Activated CD8-positive, alpha-beta T cell treated with anti-CD3 and anti-CD28 coated beads for 36 hours (primary cell): ENCODE data around the gene THOC6. TPM values are rescaled to one million over a fixed set of nuclear protein-coding genes. Genes with fewer than 3 reads are reported as not detected.
A peak's percentile ranks its signal among the peaks of the same experiment; 100 is the strongest.

Experiments
- ATAC-seq: fragments of 200-7000 bp; cut with Tn5 transposase; one replicate; pipeline ENCODE4 v1.10.0; 2021; ENCODE audit warnings: mild to moderate bottlenecking, moderate library complexity
- CTCF ChIA-PET: fragments of 350-600 bp; sonication (Branson Sonifier 250); formaldehyde crosslinking; loops from one replicate; lab custom pipeline; 2021; ENCODE audit warnings: antibody characterized with exemption; lab: Charles Lee
- POLR2A ChIA-PET: fragments of 350-600 bp; sonication (Branson Sonifier 250); formaldehyde crosslinking; loops from one replicate; lab custom pipeline; 2021; ENCODE audit warnings: antibody characterized with exemption; lab: Charles Lee
- DNase-seq: peaks from one replicate; pipeline ENCODE4 v3.0.0-alpha.2; 2020
- H3K27ac Mint-ChIP-seq: one replicate; pipeline ENCODE4 v1.8.0; 2021; ENCODE audit warnings: mild to moderate bottlenecking, mixed read lengths
- H3K27me3 Mint-ChIP-seq: one replicate; pipeline ENCODE4 v1.8.0; 2021; ENCODE audit warnings: mixed read lengths
- H3K36me3 Mint-ChIP-seq: one replicate; pipeline ENCODE4 v1.8.0; 2021; ENCODE audit warnings: low read depth, mixed read lengths
- H3K4me1 Mint-ChIP-seq: one replicate; pipeline ENCODE4 v1.8.0; 2021; ENCODE audit warnings: low read depth, mixed read lengths
- H3K4me3 Mint-ChIP-seq: one replicate; pipeline ENCODE4 v1.8.0; 2021; ENCODE audit warnings: mild to moderate bottlenecking, moderate library complexity, mixed read lengths
- H3K9me3 Mint-ChIP-seq: one replicate; pipeline ENCODE4 v1.8.0; 2021; ENCODE audit warnings: mixed read lengths
- CTCF ChIP-seq: fragments of 200-600 bp; IDR thresholded peaks from one replicate; pipeline ENCODE4 v1.8.0; 2022; ENCODE audit warnings: antibody characterized with exemption, mild to moderate bottlenecking
- intact Hi-C: fragments of 100-400 bp; cut with micrococcal nuclease; formaldehyde crosslinking; loops from one replicate; pipeline ENCODE4 v1.10.0; 2022
- total RNA-seq, 2 experiments: library from RNA; stranded (reverse); gene quantifications; one replicate each; pipeline ENCODE4 v1.2.3, GENCODE V29; 2021

Gene THOC6
- total RNA-seq, 2 experiments from 2014 or later = 55.4 to 56.6 TPM

DNA sequence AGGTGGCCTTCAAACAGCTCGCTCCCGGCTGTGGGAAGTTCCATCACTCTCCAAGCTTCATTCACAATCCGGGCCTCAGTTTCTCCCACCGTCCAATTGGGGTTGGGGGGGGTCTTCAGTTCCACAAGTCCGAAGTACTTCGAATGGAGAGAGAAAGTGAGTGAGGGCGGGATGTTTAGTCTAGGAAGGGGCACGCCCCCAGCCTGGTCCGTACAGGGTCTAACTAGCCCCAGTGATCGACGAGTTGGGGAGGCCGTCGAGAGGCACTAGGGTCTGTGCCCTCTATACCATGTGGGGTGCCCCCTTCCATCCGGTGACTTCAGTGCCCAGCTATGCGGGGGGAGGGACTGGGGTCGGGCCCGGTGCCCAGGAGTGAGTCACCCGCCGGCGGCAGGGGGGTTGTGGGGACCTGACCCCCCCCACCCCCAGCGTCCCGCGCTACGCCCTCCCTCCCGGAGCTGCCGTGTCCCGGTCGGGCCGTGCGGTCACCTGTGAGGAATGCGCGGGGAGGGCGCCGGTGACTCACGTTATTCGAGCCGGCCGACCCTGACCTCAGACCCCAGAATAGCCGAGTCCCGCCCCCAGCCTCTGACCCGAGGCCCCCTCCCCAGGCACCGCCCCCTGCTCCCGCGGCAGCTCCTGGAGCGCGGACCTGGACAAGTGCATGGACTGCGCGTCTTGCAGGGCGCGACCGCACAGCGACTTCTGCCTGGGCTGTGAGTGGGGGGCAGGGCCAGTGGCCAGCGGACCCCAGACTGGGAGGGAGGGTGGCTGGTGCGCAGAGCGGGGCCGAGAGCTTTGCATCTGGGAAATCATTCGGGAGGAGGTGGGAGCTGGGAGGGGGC is 3.0 kb upstream of the THOC6 start:
- H3K4me1 Mint-ChIP-seq = peaks cover 44% of the 10 kb centered on the region

DNA sequence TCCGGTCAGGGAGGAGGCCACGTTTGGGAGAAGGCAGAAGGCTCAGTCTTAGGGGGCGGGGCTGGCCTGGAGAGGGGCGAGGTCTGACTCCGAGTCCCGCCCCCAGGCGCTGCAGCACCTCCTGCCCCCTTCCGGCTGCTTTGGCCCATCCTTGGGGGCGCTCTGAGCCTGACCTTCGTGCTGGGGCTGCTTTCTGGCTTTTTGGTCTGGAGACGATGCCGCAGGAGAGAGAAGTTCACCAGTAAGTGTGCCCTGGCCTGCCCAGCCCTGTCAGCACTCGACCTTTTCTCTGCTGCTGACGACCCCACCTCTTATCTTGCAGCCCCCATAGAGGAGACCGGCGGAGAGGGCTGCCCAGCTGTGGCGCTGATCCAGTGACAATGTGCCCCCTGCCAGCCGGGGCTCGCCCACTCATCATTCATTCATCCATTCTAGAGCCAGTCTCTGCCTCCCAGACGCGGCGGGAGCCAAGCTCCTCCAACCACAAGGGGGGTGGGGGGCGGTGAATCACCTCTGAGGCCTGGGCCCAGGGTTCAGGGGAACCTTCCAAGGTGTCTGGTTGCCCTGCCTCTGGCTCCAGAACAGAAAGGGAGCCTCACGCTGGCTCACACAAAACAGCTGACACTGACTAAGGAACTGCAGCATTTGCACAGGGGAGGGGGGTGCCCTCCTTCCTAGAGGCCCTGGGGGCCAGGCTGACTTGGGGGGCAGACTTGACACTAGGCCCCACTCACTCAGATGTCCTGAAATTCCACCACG is 2.2 kb upstream of the THOC6 start:
- CTCF ChIA-PET = interaction anchor here (0.8 to 10.5 kb wide), 7 partner anchors 9 to 108 kb away, joined by 3 to 135 read pairs (median 6); no protein-coding TSS in a partner anchor
- peaks cover 4% of the 10 kb centered on the region for H3K27me3 Mint-ChIP-seq
- ATAC-seq (peak; percentile 42), DNase-seq (peak; percentile 94)
- no peaks in the 10 kb centered on the region for H3K9me3 Mint-ChIP-seq
- TF ChIP-seq CTCF = peak; percentile 42
- peaks cover 44% of the 10 kb centered on the region for H3K4me1 Mint-ChIP-seq
- POLR2A ChIA-PET = interaction anchor here (0.7 to 2.1 kb wide), 4 partner anchors 9 to 104 kb away, joined by 3 to 6 read pairs (median 4); partner anchors contain the start of gene PKMYT1
- intact Hi-C loops = no loop called here
- H3K4me3 Mint-ChIP-seq = peak overlapping the region; percentile 77
- H3K36me3 Mint-ChIP-seq = peaks cover 9% of the 10 kb centered on the region
- H3K27ac Mint-ChIP-seq = peak overlapping the region; percentile 97

More for the DNA sequence above, 3.0 kb upstream of the THOC6 start:
- Mint-ChIP-seq H3K9me3 (no peaks in the 10 kb centered on the region), H3K27me3 (peaks cover 4% of the 10 kb centered on the region), H3K4me3 (peak overlapping the region; percentile 77), H3K36me3 (peaks cover 2% of the 10 kb centered on the region), H3K27ac (peak overlapping the region; percentile 97)
- ChIA-PET POLR2A (interaction anchor here (0.7 to 2.1 kb wide), 10 partner anchors 8 to 109 kb away, joined by 3 to 6 read pairs (median 4); partner anchors contain the start of genes FLYWCH1 and PKMYT1), CTCF (interaction anchor here (0.6 to 10.5 kb wide), 12 partner anchors 10 to 130 kb away, joined by 3 to 135 read pairs (median 4); no protein-coding TSS in a partner anchor)
- TF ChIP-seq CTCF = no peak
- intact Hi-C loops = no loop called here
- peak; percentile 75 for DNase-seq
- ATAC-seq = peak; percentile 8

DNA sequence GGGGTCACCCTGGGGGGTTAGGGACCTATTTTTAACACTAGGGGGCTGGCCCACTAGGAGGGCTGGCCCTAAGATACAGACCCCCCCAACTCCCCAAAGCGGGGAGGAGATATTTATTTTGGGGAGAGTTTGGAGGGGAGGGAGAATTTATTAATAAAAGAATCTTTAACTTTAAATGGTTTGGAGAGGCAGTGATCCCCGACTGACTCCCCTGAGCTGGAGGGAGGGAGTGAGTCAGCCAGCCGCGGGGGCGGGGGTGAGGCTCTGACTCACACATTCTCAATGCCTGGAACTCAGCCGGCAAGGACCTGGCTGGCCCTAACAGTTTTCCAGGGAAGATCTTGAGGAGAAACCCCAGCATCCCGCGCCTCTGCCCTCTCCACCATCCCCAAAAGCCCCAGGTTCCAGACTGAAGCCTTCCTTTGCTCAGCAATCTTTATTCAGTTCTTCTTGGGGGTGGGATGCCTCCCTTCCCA is 1.6 kb upstream of the THOC6 start:
- Mint-ChIP-seq H3K4me1 (peaks cover 44% of the 10 kb centered on the region), H3K27me3 (peaks cover 2% of the 10 kb centered on the region), H3K36me3 (peaks cover 14% of the 10 kb centered on the region), H3K9me3 (no peaks in the 10 kb centered on the region), H3K27ac (peak overlapping the region; percentile 97), H3K4me3 (peak overlapping the region; percentile 77)
- peak; percentile 22 for ATAC-seq
- DNase-seq = peak; percentile 97
- TF ChIP-seq CTCF = no peak
- CTCF ChIA-PET = interaction anchor here (0.8 to 10.5 kb wide), 7 partner anchors 9 to 109 kb away, joined by 3 to 135 read pairs (median 6); no protein-coding TSS in a partner anchor
- intact Hi-C loops = no loop called here
- POLR2A ChIA-PET = interaction anchor here (0.9 kb wide), 2 partner anchors 42 to 104 kb away, joined by 3 to 4 read pairs; partner anchors contain the start of gene PKMYT1

DNA sequence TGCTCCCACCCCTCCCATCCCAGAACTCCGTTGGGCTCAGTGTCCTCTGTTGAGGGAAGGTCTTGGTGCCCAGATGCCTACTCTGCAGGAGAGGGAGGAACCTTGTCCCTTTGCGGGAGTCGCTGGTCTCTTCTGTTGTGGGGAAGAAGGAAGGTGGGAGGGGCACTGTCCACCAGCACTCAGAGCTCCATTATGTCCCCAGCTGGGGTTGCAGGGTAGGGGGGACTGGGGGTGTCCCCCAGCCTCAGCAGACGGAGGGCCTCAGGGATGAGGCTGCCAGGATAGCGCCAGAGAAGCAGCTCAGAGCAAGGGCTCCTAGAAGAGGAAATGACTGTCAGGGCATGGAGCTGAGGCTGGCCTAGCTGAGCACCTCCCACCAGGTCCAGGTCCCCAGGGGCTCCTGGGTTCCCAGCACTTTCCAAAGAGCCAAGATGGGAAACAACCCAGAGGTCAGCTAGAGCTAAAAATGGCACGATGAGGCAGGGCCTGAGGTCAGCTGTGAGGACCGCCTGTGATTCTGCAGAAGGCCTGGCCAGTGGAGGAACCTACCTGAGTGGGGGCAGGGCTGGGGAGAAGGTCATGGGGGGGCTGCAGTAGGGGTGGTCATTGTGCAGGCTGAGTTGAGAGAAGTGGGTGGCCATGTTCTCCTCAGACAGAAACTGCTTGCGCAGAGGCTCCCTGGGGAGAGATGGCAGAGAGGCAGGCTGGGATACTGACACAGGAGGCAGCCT is 986 bp upstream of the THOC6 start:
- CTCF ChIA-PET = interaction anchor here (0.8 to 10.5 kb wide), 8 partner anchors 8 to 112 kb away, joined by 3 to 135 read pairs (median 6); partner anchors contain the start of gene ZNF213
- TF ChIP-seq CTCF = no peak
- DNase-seq (peak; percentile 52), ATAC-seq (no peak)
- Mint-ChIP-seq H3K9me3 (no peaks in the 10 kb centered on the region), H3K4me3 (peak overlapping the region; percentile 77), H3K27me3 (peaks cover 2% of the 10 kb centered on the region), H3K36me3 (peaks cover 14% of the 10 kb centered on the region), H3K4me1 (peaks cover 48% of the 10 kb centered on the region), H3K27ac (peak overlapping the region; percentile 97)
- intact Hi-C loops = no loop called here
- POLR2A ChIA-PET = interaction anchor here (0.5 to 1.3 kb wide), 2 partner anchors 8 to 35 kb away, joined by 3 read pairs; no protein-coding TSS in a partner anchor
